Cortex of kidney (tissue), 1 donor: Measurements from ENCODE around the gene YEATS2.

Experiments
- DNase-seq: peaks from one replicate; lab custom pipeline; 2025; lab: John Stamatoyannopoulos, UW

The YEATS2 gene

GRCh38 chr3:183812761-183813445 lies 115.3 kb downstream of the YEATS2 start:
- no peak for DNase-seq

GRCh38 chr3:183814240-183814639 lies 116.6 kb downstream of the YEATS2 start:
- no peak for DNase-seq

- no peak for DNase-seq
These were observed 118.0 kb downstream of the YEATS2 start for GRCh38 chr3:183815563-183815940.

GRCh38 chr3:183815951-183816475 lies 118.4 kb downstream of the YEATS2 start:
- no peak for DNase-seq

GRCh38 chr3:183816681-183817510 lies 119.3 kb downstream of the YEATS2 start:
- no peak for DNase-seq

GRCh38 chr3:183817639-183818038 lies 120.0 kb downstream of the YEATS2 start:
- no peak for DNase-seq

GRCh38 chr3:183818041-183818620 lies 120.5 kb downstream of the YEATS2 start:
- no peak for DNase-seq

- DNase-seq: no peak
These were observed 121.4 kb downstream of the YEATS2 start for GRCh38 chr3:183818706-183819624.

GRCh38 chr3:183819831-183820230 lies 122.2 kb downstream of the YEATS2 start:
- no peak for DNase-seq

GRCh38 chr3:183822631-183823030 lies 125.0 kb downstream of the YEATS2 start:
- no peak for DNase-seq

GRCh38 chr3:183823963-183824362 lies 126.4 kb downstream of the YEATS2 start:
- no peak for DNase-seq

- no peak for DNase-seq
These were observed 127.3 kb downstream of the YEATS2 start for GRCh38 chr3:183824761-183825455.

- DNase-seq: no peak
These were observed 128.0 kb downstream of the YEATS2 start, which contains the start of gene MAP6D1 for GRCh38 chr3:183825456-183826161. Gene MAP6D1, minus strand, starts transcription at chr3:183825577. Its CDS starts 30 bp downstream, at chr3:183825547.

GRCh38 chr3:183826448-183827250 lies 129.1 kb downstream of the YEATS2 start:
- no peak for DNase-seq

GRCh38 chr3:183827809-183828537 lies 130.4 kb downstream of the YEATS2 start:
- DNase-seq: no peak

GRCh38 chr3:183828538-183828870 lies 130.9 kb downstream of the YEATS2 start:
- DNase-seq: no peak

GRCh38 chr3:183829466-183829865 lies 131.9 kb downstream of the YEATS2 start:
- DNase-seq: no peak

- no peak for DNase-seq
These were observed 132.6 kb downstream of the YEATS2 start for GRCh38 chr3:183830187-183830586.

- DNase-seq: no peak
These were observed 135.9 kb downstream of the YEATS2 start for GRCh38 chr3:183833516-183833915.
